Urinary bladder (tissue), 4 donors: ENCODE measurements around the gene LHFPL6. TPM values are rescaled to one million over a fixed set of nuclear protein-coding genes. Genes with fewer than 3 reads are reported as not detected.

ENCODE experiments used
- DNase-seq: peaks from one replicate; pipeline ENCODE4 v3.0.0-alpha.2; 2015; ENCODE audit errors: extremely low spot score
- H3K27ac ChIP-seq: one replicate; pipeline ENCODE4 v1.5.1; 2013; ENCODE audit warnings: low read depth, mild to moderate bottlenecking, moderate library complexity
- H3K36me3 ChIP-seq: one replicate; pipeline ENCODE4 v1.6.1; 2013; ENCODE audit warnings: mild to moderate bottlenecking, moderate library complexity; ENCODE audit not compliant: insufficient read depth
- H3K4me1 ChIP-seq: one replicate; pipeline ENCODE4 v1.6.1; 2013; ENCODE audit warnings: mild to moderate bottlenecking, moderate library complexity; ENCODE audit not compliant: insufficient read depth
- H3K4me3 ChIP-seq: one replicate; pipeline ENCODE4 v1.5.1; 2013; ENCODE audit warnings: low read depth, low read length
- WGBS: extraction: QIAGEN DNeasy Blood & Tissue Kit; methylation state at CpG from one replicate; pipeline ENCODE4 v1.1.7; 2013; 5-methylcytosine and 5-hydroxymethylcytosine counted together
- polyA plus RNA-seq: library from polyadenylated mRNA; stranded (reverse); fragments of 200-250 nt; gene quantifications from one replicate; pipeline ENCODE4 v1.2.3, GENCODE V29; 2013
- total RNA-seq: library from RNA; depleted of rRNA; stranded (reverse); fragments of >200 nt; gene quantifications from one replicate; pipeline ENCODE4 v1.2.3, GENCODE V29; 2014
- donor health status: healthy with polysubstance abuse.
- donor health status: healthy.

Gene LHFPL6
- total and polyA plus RNA-seq, 2 donors, result 84.3 to 89.9 TPM

DNA sequence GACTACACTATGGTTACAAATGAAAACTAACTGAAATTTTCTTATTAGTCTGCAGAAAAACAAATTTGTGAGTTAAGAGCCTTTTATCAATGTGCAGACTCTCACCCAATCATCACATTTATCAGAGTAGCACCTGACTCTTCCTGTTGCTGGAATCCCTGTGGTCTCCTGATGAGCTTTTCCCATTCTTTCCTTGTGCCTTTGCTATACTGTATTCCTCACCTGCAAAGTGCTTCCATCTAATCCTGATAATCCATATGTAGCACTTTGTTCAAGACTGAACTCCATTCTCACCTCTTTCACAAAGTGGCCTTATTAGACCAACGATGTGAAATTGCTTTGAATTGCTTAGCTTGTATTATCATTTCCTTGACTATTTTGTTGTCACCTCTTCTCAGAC is 225.3 kb downstream of the LHFPL6 start:
- no peak overlapping the region for H3K4me3 ChIP-seq
- DNase-seq, result no peak
- 93% methylated on average over 1 of the region's 1 CpG for WGBS
- no peaks in the 10 kb centered on the region for H3K36me3 ChIP-seq
- no peaks in the 10 kb centered on the region for H3K4me1 ChIP-seq
- H3K27ac ChIP-seq, result no peak overlapping the region

DNA sequence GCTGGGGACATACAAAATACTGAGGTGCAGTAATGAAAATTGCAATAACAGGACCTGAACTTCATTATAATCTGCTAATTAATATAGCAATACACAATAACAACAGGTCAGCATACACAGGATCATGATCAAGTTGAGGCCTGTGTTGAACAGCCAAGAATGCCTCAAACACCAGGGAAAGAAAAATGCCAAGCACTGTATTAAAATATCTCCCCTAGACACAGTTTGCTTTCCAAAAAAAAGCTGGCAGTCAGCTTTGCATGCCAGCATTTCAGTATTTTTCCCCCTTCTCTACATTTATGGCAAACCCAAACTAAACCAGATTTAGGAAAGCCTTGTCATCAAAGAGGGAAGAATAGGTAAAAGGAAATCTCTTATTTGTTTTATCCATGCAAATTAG is 226.9 kb downstream of the LHFPL6 start:
- Histone ChIP-seq H3K4me1 (no peaks in the 10 kb centered on the region), H3K36me3 (no peaks in the 10 kb centered on the region), H3K4me3 (no peak overlapping the region), H3K27ac (no peak overlapping the region)
- no peak for DNase-seq

DNA sequence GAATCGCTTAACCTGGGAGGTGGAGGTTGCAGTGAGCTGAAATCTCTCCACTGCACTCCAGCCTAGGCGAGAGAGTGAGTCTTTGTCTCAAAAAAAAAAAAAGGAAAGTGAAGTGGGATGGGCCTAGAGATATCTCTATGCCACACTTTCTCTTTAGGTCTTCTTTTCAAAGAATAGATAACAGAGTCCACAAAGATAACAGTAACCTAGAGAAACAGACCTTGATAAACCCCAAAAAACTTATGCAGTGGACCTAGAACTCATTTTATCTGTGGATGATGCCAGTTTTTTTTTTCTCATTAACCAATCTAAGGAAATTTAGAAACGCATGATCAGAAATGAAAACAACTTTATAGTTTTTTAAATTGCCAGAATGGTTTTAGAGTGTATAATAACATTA is 227.4 kb downstream of the LHFPL6 start:
- H3K27ac ChIP-seq, result no peak overlapping the region
- DNase-seq, result no peak
- no peak overlapping the region for H3K4me3 ChIP-seq
- WGBS, result 93% methylated on average over 3 of the region's 3 CpGs
- H3K4me1 ChIP-seq, result no peaks in the 10 kb centered on the region
- no peaks in the 10 kb centered on the region for H3K36me3 ChIP-seq

GRCh38 chr13:39374741-39375189 is 228.2 kb downstream of the LHFPL6 start:
- H3K36me3 ChIP-seq, result no peaks in the 10 kb centered on the region
- no peak overlapping the region for H3K4me3 ChIP-seq
- 95% methylated on average over 3 of the region's 3 CpGs for WGBS
- no peak overlapping the region for H3K27ac ChIP-seq
- no peaks in the 10 kb centered on the region for H3K4me1 ChIP-seq
- DNase-seq, result no peak

DNA sequence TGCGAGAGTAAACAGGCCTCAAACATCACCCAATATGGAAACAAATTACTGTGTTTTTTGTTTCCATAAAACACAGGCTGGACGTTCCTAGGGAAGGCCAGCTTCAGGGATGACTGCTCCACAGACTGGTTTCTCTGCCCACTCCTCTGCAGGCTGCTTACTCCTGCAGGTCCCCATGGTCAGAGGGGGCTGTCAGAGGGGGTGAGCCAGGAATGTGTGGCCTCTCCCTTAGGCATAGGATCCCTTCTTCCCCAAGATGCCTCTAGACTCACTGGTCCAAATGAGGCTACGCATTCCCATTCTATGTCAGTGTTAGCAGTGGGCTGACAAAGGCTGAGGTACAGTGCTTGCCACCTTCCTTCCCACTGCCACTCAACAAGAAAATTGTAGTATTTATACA is 229.8 kb downstream of the LHFPL6 start:
- no peaks in the 10 kb centered on the region for H3K4me1 ChIP-seq
- H3K36me3 ChIP-seq, result no peaks in the 10 kb centered on the region
- WGBS, result 73% methylated on average over 3 of the region's 3 CpGs
- H3K4me3 ChIP-seq, result no peak overlapping the region
- H3K27ac ChIP-seq, result no peak overlapping the region
- DNase-seq, result no peak

- H3K27ac ChIP-seq, result no peak overlapping the region
- H3K4me1 ChIP-seq, result no peaks in the 10 kb centered on the region
- DNase-seq, result no peak
- WGBS, result 91% methylated on average over 5 of the region's 5 CpGs
- H3K36me3 ChIP-seq, result no peaks in the 10 kb centered on the region
- H3K4me3 ChIP-seq, result no peak overlapping the region
These were observed 231.3 kb downstream of the LHFPL6 start for GRCh38 chr13:39371706-39372105.

DNA sequence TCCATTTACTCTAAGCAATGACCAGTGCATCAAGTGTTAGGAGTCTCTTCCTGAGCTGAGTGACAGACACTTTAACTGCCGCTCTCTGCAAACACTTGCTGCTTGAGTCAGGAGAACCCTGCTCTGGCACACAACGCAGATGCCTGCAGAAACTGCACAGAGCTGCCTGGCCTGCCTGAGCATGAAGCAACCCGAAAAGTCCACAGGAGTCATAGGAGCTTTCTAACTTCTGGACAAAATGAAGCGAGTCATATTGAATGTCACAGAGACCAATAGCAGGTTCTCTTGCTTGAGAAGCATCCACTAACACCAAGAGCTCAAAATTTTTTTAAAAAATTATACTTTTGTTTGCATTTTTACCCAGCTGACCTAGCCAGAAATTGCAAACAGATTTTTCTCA is 232.4 kb downstream of the LHFPL6 start:
- DNase-seq, result no peak
- H3K27ac ChIP-seq, result no peak overlapping the region
- H3K4me1 ChIP-seq, result no peaks in the 10 kb centered on the region
- WGBS, result 70% methylated on average over 4 of the region's 4 CpGs
- no peak overlapping the region for H3K4me3 ChIP-seq
- H3K36me3 ChIP-seq, result no peaks in the 10 kb centered on the region

DNA sequence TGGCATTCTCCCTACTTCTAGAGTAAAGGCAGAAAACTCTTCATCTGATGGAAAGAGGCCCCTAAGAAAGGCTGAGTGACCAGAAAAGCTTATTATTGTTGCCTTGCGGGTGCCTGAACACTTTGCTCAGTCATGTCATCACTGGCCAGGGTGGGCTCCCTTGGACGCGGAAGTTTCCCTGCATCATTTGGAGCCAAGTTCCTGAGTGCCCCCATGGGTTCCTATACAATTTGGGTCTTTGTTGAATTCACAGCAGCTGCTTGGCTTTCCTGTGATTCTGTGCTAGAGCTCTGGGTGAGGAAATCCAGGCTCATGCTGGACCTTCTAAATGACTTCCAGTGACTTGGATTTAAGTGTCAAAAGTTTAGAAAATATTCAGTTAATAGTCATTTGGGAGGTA is 232.9 kb downstream of the LHFPL6 start:
- H3K4me1 ChIP-seq, result no peaks in the 10 kb centered on the region
- no peak for DNase-seq
- no peaks in the 10 kb centered on the region for H3K36me3 ChIP-seq
- H3K4me3 ChIP-seq, result no peak overlapping the region
- no peak overlapping the region for H3K27ac ChIP-seq
- WGBS, result 90% methylated on average over 3 of the region's 3 CpGs

DNA sequence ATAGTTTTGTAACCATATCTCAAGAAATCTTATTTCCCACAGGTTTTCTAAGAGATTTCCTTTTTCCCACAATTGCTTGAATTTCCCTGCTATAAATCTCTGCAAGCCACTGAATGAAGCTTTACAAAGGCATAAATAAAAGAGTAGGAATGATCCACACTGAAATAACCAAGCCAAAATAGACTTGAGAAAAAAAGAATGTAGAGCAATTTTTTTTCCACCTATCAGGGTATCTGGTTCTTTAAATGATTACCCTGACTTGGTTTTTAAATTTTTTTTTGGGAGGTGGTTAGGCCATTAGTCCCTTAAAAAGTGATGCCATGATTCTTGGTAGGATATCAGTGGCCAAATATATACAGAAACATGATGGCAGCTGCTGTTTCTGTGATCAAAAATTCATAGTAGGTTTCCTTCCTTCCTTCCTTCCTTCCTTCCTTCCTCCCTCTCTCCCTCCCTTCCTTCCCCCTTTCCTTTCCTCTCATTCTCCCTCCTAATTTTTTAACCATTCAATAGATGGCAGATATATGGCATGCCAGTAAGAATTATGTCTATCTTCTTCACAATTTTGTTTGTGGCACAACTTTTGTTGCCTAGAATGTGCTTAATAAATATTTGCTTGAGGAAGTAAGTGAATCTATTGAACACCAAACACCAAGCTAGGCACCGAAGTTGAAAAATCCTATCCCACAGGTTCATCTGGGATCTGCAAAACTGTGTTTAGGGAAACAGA is 233.7 kb downstream of the LHFPL6 start:
- H3K4me3 ChIP-seq, result no peak overlapping the region
- H3K27ac ChIP-seq, result no peak overlapping the region
- no peaks in the 10 kb centered on the region for H3K36me3 ChIP-seq
- H3K4me1 ChIP-seq, result no peaks in the 10 kb centered on the region
- DNase-seq, result no peak
- 44% methylated on average over 1 of the region's 1 CpG for WGBS

DNA sequence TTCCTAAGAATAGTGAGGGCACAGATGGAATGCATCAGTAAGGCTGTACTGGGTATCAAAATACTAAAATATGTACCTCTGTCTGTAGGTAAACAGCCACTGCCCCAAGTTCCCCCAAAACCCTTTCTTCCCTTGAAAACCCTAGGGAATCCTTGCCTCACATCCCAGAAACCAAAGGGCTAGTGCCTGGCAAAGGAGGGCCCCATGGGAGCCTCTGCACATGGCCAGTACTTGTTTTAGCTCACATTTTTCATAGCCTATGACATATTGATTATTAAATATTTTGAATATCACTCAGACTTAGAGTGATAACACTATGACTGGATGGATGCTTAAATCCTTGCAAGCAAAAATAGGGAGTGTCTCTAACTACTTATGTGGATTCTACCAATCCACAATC is 237.1 kb downstream of the LHFPL6 start:
- Histone ChIP-seq H3K36me3 (no peaks in the 10 kb centered on the region), H3K4me3 (no peak overlapping the region), H3K4me1 (no peaks in the 10 kb centered on the region), H3K27ac (no peak overlapping the region)
- DNase-seq, result no peak

DNA sequence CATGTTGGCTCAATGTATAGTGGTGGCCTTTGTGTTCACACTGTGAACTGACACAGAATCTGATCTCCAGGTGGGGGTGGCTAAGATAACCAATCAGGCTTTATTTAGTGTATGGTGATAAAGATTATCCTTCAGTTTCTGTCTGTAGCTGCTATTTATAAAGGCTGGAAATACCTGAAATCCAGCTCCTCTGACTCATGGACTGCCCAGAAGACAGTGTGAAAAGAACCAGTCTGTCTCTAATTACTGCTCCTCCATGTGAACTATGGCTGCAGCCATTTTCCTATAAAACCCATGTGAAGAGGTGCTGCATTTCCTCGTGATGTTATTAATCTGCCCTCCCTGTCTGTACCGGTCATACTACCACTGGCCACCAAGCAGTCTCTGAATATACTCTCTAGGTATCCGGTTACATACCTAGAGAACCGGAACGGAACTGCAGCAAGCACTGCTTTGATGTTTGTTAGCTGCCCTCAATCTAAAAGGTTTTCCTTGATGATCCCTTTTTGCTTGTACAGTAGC is 238.0 kb downstream of the LHFPL6 start:
- Histone ChIP-seq H3K27ac (no peak overlapping the region), H3K4me1 (no peaks in the 10 kb centered on the region), H3K36me3 (no peaks in the 10 kb centered on the region), H3K4me3 (no peak overlapping the region)
- 43% methylated on average over 5 of the region's 5 CpGs for WGBS
- DNase-seq, result no peak

GRCh38 chr13:39363382-39363772 is 239.6 kb downstream of the LHFPL6 start:
- DNase-seq, result no peak
- H3K36me3 ChIP-seq, result no peaks in the 10 kb centered on the region
- no peak overlapping the region for H3K27ac ChIP-seq
- 50% methylated on average over 4 of the region's 4 CpGs for WGBS
- no peaks in the 10 kb centered on the region for H3K4me1 ChIP-seq
- no peak overlapping the region for H3K4me3 ChIP-seq

DNA sequence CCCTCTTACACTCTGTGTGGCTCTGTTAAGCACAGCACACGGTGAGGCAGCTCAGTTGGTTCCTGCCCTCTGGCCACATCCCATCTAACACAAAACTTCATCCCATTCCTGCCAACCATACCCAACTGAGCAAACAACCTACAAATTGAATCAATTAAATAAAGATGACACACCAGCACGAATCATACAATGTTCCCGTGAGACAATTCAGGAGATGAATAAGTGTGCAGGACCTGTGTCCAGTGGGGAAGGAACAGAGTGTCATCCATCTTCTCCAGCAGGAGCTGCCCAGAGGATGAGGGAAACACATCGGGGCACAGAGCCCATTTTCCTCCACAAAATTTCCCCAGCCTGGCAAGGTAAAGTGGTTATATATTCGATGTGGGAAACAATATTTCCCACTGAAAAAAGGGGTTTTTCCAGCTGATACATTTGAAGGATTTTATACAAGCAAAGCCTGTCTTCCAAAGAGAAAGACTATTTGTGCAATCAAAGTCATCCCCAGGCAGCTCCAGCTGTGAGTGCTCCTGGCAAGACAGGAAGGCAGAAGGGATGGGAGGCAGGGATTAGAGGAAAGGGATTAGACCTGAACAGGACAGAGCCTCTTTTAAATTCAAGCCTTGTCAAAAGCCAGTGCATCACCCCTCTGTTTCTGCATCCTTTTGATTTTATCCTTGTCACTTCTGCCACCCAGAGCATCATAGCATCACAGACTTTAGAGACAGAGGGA is 240.2 kb downstream of the LHFPL6 start:
- Histone ChIP-seq H3K27ac (no peak overlapping the region), H3K36me3 (no peaks in the 10 kb centered on the region)
- DNase-seq, result no peak

GRCh38 chr13:39353988-39354387 is 249.0 kb downstream of the LHFPL6 start:
- no peaks in the 10 kb centered on the region for H3K4me1 ChIP-seq
- no peaks in the 10 kb centered on the region for H3K36me3 ChIP-seq
- no peak overlapping the region for H3K4me3 ChIP-seq
- H3K27ac ChIP-seq, result no peak overlapping the region
- no peak for DNase-seq
- WGBS, result 57% methylated on average over 1 of the region's 1 CpG

More for the DNA sequence above, 240.2 kb downstream of the LHFPL6 start:
- Histone ChIP-seq H3K4me1 (no peaks in the 10 kb centered on the region), H3K4me3 (no peak overlapping the region)
- 62% methylated on average over 5 of the region's 5 CpGs for WGBS
